Measurements from ENCODE around the gene KLHL29. TPM values are rescaled to one million over a fixed set of nuclear protein-coding genes. Genes with fewer than 3 reads are reported as not detected.
A peak's percentile ranks its signal among the peaks of the same experiment; 100 is the strongest.

The KLHL29 gene
- total and polyA plus RNA-seq, 10 of the 15 experiments (the other 5 are each of a cell fraction or from before 2014, with no cell fraction given) = 1.4 to 19.5 (median 6.1) TPM

GRCh38 chr2:23632831-23633395, 247.9 kb downstream of the KLHL29 start:
- Histone ChIP-seq H3K79me2 (ENCODE audit: control insufficient read depth, insufficient read depth, low read length) (no peaks in the 10 kb centered on the region), H3K4me2 (ENCODE audit: control insufficient read depth, insufficient read depth) (no peak overlapping the region), H4K20me1 (ENCODE audit: control insufficient read depth, insufficient read depth) (no peaks in the 10 kb centered on the region), H3K4me3 (no peak overlapping the region), H3K4me1 (ENCODE audit: control insufficient read depth, insufficient read depth, low read length) (no peaks in the 10 kb centered on the region), H3K9me3 (replicated peaks; ENCODE audit: control insufficient read depth, insufficient read depth, low read length) (no peaks in the 10 kb centered on the region), H3K36me3 (ENCODE audit: control insufficient read depth in 2 of 2, insufficient read depth in 2 of 2, low read length in 1 of 2) (no peaks in the 10 kb centered on the region; a peak in 1 of 4 replicates), H3K27me3 (replicated peaks in 1 of 2; ENCODE audit: control insufficient read depth in 2 of 2, insufficient read depth in 2 of 2, low read length in 1 of 2) (no peaks in the 10 kb centered on the region), H3K27ac (ENCODE audit: control insufficient read depth, insufficient read depth) (no peak overlapping the region), H3K9ac (ENCODE audit: control insufficient read depth, insufficient read depth, low read length) (no peak overlapping the region), H2AFZ (ENCODE audit: control insufficient read depth, low read depth, low read length) (no peak overlapping the region)
- no TSS peak for BruUV-seq (replicated peaks)
- RAD21 ChIA-PET (ENCODE audit: unreplicated experiment) = no interaction called here
- TF ChIP-seq USF1 (IDR thresholded peaks at IDR 0.05; ENCODE audit: borderline replicate concordance, extremely low read length, insufficient read depth, low read depth, low read length) (peak; percentile 4), IRF4 (IDR thresholded peaks at IDR 0.05; ENCODE audit: low read depth, low read length) (no peak)
- ATAC-seq (no peak), FAIRE-seq (no peak), DNase-seq (ENCODE audit: low read depth, low spot score) (no peak)
- intact Hi-C loops (cut with micrococcal nuclease; ENCODE audit: unreplicated experiment) (no loop called here), in situ Hi-C loops (cut with MboI) (no loop called here)
- POLR2A ChIA-PET = no interaction called here
- CTCF ChIA-PET = no interaction called here
- WGBS (ENCODE audit: insufficient coverage, insufficient replicate concordance, low lambda C conversion rate, missing lambda C conversion rate) = 84% methylated on average over 5 of the region's 5 CpGs
- SMC1A ChIA-PET (ENCODE audit: uncharacterized antibody, unreplicated experiment) = no interaction called here

DNA sequence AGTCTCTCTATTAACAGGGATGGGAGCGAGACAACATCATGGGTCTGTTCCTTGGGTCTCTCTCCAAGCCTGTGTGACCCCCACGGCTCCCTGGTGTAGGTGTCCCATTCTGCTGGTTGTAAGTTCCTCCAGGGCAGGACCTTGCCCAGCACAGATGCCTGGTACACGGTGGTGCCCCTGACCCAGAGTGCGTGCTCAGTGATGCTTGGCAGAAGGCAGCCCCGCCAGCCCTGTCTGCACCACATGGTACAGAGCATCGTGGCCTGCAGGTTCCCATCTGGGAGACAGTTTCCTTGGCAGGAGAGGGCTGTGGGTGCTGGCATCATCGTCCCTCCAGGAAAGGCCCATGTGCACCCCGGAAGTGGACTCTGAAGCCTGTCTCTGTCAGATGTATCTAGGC, 249.0 kb downstream of the KLHL29 start:
- no peak for ATAC-seq
- WGBS (ENCODE audit: insufficient coverage, insufficient replicate concordance, low lambda C conversion rate, missing lambda C conversion rate) = 45% methylated on average over 8 of the region's 8 CpGs
- TF ChIP-seq BRCA1 (IDR thresholded peaks at IDR 0.05; ENCODE audit: low read depth, low read length) (no peak), EED (IDR thresholded peaks at IDR 0.05; ENCODE audit: low read depth) (no peak), NRF1 (conservative IDR thresholded peaks at IDR 0.05; ENCODE audit: low read depth, low read length) (no peak), RELA (IDR thresholded peaks at IDR 0.05; ENCODE audit: borderline replicate concordance, partially characterized antibody) (no peak), KLF5 (IDR thresholded peaks at IDR 0.05; ENCODE audit: partially characterized antibody) (no peak), ASH2L (IDR thresholded peaks at IDR 0.05; ENCODE audit: borderline replicate concordance, low read depth) (no peak)
- TF ChIP-seq, protein P1, sequence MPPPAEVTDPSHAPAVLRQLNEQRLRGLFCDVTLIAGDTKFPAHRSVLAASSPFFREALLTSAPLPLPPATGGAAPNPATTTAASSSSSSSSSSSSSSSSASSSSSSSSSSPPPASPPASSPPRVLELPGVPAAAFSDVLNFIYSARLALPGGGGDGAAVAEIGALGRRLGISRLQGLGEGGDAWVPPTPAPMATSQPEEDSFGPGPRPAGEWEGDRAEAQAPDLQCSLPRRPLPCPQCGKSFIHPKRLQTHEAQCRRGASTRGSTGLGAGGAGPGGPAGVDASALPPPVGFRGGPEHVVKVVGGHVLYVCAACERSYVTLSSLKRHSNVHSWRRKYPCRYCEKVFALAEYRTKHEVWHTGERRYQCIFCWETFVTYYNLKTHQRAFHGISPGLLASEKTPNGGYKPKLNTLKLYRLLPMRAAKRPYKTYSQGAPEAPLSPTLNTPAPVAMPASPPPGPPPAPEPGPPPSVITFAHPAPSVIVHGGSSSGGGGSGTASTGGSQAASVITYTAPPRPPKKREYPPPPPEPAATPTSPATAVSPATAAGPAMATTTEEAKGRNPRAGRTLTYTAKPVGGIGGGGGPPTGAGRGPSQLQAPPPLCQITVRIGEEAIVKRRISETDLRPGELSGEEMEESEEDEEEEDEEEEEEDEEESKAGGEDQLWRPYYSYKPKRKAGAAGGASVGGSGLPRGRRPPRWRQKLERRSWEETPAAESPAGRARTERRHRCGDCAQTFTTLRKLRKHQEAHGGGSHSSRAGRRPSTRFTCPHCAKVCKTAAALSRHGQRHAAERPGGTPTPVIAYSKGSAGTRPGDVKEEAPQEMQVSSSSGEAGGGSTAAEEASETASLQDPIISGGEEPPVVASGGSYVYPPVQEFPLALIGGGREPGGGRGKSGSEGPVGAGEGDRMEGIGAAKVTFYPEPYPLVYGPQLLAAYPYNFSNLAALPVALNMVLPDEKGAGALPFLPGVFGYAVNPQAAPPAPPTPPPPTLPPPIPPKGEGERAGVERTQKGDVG (CRISPR knock-in tag; IDR thresholded peaks at IDR 0.05) = no peak
- TF ChIP-seq, protein P2, sequence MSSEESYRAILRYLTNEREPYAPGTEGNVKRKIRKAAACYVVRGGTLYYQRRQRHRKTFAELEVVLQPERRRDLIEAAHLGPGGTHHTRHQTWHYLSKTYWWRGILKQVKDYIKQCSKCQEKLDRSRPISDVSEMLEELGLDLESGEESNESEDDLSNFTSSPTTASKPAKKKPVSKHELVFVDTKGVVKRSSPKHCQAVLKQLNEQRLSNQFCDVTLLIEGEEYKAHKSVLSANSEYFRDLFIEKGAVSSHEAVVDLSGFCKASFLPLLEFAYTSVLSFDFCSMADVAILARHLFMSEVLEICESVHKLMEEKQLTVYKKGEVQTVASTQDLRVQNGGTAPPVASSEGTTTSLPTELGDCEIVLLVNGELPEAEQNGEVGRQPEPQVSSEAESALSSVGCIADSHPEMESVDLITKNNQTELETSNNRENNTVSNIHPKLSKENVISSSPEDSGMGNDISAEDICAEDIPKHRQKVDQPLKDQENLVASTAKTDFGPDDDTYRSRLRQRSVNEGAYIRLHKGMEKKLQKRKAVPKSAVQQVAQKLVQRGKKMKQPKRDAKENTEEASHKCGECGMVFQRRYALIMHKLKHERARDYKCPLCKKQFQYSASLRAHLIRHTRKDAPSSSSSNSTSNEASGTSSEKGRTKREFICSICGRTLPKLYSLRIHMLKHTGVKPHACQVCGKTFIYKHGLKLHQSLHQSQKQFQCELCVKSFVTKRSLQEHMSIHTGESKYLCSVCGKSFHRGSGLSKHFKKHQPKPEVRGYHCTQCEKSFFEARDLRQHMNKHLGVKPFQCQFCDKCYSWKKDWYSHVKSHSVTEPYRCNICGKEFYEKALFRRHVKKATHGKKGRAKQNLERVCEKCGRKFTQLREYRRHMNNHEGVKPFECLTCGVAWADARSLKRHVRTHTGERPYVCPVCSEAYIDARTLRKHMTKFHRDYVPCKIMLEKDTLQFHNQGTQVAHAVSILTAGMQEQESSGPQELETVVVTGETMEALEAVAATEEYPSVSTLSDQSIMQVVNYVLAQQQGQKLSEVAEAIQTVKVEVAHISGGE (CRISPR knock-in tag; IDR thresholded peaks at IDR 0.05) = no peak

More for the DNA sequence above, 249.0 kb downstream of the KLHL29 start:
- ChIA-PET POLR2A (no interaction called here), RAD21 (ENCODE audit: unreplicated experiment) (no interaction called here), SMC1A (ENCODE audit: uncharacterized antibody, unreplicated experiment) (no interaction called here), CTCF (no interaction called here)
- intact Hi-C loops (cut with micrococcal nuclease; ENCODE audit: unreplicated experiment) = no loop called here
- Histone ChIP-seq H3K27me3 (replicated peaks in 1 of 2; ENCODE audit: control insufficient read depth in 2 of 2, insufficient read depth in 2 of 2, low read length in 1 of 2) (no peaks in the 10 kb centered on the region), H3K4me2 (ENCODE audit: control insufficient read depth, insufficient read depth) (no peak overlapping the region), H3K9ac (ENCODE audit: control insufficient read depth, insufficient read depth, low read length) (no peak overlapping the region), H3K27ac (ENCODE audit: control insufficient read depth, insufficient read depth) (no peak overlapping the region), H3K4me3 (no peak overlapping the region), H3K36me3 (ENCODE audit: control insufficient read depth in 2 of 2, insufficient read depth in 2 of 2, low read length in 1 of 2) (no peaks in the 10 kb centered on the region; a peak in 1 of 4 replicates), H2AFZ (ENCODE audit: control insufficient read depth, low read depth, low read length) (no peak overlapping the region), H3K4me1 (ENCODE audit: control insufficient read depth, insufficient read depth, low read length) (no peaks in the 10 kb centered on the region), H4K20me1 (ENCODE audit: control insufficient read depth, insufficient read depth) (no peaks in the 10 kb centered on the region), H3K9me3 (replicated peaks; ENCODE audit: control insufficient read depth, insufficient read depth, low read length) (no peaks in the 10 kb centered on the region), H3K79me2 (ENCODE audit: control insufficient read depth, insufficient read depth, low read length) (no peaks in the 10 kb centered on the region)
- in situ Hi-C loops (cut with MboI) = no loop called here
- BruUV-seq (replicated peaks) = no TSS peak
- no peak for FAIRE-seq
- no peak for DNase-seq (ENCODE audit: low read depth, low spot score)
